Measurements from ENCODE around the gene PCARE.

The PCARE gene

DNA sequence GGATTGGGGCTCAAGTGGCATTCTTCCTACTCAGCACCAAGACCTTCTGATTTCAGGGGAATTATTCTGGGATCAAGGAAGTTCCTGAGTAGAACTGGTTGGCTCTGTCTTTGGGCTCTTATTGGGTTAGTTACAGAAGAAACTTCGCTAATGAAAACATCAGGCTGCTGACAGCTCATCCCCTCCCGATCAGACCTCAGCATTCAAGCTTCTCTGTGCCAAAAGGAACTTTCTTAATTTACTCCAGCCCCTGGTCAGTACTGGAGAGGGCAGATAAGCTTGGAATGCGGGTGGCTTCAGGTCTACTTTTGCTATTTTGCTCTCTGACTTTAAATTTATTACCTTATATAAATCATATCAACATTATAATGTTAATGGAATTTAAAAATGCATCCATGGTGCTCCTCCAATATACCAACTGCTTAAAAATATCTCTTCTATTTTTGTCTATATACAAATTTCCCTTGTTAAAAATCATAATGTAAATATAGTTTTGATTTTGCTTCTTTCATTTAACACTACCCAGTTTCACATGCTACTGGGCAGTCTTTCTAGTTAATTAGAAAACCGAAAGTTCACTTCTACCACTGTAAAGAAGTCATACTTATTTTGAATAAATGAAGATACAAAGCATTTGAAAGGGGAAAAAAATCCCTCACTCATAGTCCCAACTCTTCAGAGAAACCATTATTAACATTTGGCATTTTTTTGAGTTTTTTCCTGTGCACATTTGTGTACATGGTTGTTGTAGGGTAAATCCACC, 34.4 kb downstream of the PCARE start:
- DNase-seq (ENCODE audit: low read depth, low spot score), result no peak

DNA sequence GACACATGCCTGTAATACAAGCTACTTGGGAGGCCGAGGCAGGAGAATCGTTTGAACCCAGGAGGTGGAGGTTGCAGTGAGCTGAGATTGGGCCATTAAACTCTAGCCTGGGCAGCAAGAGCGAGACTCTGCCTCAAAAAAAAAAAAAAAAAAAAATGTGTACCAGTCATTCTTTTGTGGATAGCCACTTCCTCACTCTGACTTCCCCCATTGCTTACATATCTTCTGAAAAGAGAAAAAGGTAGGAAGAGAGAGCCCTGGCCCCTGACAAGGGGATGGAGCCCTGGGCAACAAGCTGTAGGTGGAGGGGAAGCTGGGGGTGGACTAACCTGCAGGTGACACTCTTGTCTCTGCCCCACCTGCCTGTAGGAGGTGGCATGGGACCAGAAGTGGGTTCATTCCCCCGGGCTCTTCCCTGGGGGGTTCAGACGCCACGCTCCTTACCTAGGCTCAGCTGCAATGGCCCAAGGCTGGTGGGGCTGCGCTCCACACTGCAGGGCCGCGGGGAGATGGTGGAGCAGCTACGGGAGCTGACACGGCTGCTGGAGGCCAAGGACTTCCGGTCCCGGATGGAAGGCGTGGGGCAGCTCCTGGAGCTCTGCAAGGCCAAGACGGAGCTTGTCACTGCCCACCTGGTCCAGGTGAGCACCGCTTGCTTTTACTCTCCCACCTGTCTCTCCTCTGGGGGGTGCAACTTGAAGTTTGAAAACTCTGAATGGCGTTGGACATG, 39.1 kb downstream of the PCARE start:
- no peak for DNase-seq (ENCODE audit: low read depth, low spot score)

DNA sequence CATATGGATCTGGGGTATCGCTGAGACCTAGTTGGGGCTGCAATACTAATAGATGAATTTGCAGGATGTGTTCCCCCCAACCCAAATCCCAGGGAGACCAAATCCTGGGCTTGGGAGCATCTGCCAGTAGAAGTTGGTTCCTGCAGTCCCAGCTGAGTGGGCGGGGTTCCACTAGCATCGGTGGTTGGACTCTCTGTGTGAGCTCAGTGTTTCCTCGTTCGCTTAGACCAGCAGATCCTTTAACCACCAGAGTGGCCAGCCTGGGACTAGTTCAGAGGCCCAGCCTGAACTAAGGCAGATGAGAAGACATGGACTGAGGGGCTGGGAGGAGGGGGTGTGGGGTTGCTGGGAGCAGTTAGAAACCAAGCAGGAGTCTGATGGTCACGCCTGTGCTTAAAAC, 40.7 kb downstream of the PCARE start:
- DNase-seq (ENCODE audit: low read depth, low spot score), result no peak

DNA sequence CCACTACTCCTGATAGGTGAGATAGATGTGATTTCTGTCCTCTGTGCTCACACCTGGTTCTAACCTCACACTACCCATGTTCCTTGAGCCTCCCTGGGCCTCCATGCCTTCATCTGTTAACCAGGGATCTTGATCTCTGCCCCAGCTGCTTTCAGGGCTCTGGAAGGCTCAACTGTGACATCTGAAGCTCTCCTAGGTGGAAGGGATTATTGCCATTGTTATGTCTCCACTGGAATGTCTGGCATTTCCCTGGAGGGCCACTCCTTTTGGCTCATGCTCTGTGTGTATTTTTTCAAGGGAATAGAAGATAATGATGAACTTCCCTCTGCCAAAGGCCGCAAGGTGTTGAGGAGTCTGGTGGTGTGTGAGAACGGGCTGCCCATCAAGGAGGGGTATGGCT, 41.2 kb downstream of the PCARE start:
- no peak for DNase-seq (ENCODE audit: low read depth, low spot score)

DNA sequence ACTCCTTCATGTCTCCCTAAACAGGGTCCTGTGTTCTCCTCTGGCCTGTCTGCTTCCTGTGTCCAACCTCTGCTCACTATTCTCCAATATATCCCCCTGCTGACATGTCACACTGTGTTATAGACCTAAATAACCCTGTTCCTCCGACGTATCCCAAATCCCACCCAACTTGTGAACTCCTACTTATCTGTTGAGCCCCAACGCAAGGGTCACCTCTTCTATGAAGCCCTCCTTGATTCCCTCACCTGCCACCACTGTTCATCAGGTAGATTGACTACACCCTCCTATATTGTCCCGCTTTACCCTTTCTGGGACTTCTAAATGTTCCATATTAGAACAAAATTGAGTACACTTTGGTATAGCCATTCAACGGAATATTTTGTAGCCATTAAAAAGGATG, 42.1 kb downstream of the PCARE start:
- DNase-seq (ENCODE audit: low read depth, low spot score), result no peak

DNA sequence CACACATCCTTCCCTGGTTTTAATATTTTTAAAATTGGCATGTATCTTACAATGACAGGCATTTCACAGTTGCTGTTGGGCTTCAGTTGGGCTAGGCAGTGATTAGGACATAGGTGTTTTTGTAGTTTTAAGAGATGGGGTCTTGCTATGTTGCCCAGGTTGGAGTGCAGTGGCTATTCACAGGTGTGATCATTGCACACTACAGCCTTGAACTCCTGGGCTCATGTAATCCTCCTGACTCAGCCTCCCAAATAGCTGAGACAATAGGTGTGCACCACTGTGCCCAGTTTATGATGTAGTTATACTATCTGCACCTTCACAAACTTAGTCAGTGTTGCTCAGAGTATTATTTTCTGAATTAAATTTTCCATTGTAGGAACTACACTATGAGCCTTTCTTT, 43.3 kb downstream of the PCARE start:
- DNase-seq (ENCODE audit: low read depth, low spot score), result no peak

DNA sequence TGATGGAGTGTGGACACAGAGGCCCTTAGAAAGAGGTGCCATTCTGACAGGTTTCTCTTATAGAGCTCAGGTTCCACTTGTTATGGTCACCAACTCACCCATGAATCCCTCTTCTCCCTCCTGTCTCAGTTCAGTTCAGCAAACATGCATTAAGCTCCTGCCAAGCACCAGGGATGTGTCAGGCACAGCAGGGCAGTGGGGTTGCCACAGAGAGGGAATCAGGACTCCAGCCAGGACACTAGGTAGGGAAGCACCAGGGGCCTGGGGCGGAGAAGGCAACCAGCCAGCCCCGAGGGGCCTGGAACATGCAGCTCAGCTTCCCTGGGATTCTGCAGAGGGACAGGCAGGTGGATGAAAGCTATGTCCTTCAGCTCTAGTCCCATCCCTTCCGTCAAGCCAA, 48.6 kb downstream of the PCARE start:
- no peak for DNase-seq (ENCODE audit: low read depth, low spot score)

DNA sequence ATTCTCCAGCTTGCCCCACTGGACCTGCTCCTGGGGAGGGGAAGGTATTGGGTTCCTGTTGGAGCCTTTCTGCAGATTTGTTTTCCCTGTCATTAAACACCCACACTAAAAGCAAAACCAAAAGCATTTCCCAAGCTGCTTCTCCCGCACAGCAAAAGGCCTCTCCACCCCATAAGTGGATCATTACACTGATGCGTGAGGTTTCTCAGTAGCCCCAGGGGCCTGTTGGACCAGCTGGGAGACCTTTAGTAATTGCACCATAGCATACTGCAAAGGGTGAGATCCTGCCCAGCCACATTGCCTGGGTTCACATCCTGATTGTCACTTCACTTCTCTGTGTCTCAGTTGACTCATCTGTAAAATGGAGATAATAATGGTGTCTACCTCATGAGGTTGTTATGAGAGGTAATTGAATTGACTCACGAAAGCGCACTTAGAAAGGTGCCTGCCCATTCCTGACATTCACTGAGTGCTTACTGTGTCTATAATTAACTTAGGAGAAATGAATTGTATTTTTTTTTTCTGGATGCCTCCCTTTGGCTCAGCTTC, 49.4 kb downstream of the PCARE start:
- no peak for DNase-seq (ENCODE audit: low read depth, low spot score)

DNA sequence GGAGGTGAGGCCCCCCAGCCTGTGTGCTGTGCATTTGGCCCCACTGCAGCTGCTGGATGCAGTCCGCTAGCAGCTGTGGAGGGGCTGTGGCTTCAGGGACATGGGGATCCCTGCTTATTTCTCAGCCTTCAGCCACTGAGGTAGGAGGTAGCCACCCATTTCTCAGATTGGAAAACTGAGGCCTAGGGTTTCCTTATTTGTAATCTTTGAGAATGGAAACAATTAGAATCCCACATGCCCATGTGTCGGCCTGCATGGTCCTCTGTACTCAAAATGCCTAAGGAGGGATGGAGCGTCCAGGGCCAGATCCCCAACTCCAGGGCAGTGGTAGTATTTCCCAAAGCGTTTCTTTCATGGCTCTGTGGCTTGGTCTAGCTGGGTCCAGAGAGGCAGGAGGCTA, 51.1 kb downstream of the PCARE start:
- no peak for DNase-seq (ENCODE audit: low read depth, low spot score)

DNA sequence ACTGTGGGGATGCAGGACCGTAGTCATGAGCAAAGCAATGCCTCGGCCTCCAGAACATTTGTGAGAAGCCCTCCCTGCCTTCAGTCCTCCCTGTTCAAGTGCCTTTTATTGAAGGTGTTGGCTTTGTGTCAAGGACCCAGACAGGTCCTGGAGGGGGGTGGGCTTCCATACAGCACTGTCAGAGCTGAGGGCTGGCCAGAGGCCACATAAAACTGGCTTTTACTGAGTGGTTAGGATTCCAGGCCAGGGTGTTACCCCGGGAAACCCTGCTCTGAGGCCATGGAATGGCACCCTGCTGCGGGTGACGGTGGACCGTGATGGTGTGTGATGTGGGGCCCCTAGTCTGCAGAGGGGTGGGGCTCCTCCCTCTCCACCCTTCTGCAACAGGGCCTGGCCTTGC, 51.6 kb downstream of the PCARE start:
- no peak for DNase-seq (ENCODE audit: low read depth, low spot score)

DNA sequence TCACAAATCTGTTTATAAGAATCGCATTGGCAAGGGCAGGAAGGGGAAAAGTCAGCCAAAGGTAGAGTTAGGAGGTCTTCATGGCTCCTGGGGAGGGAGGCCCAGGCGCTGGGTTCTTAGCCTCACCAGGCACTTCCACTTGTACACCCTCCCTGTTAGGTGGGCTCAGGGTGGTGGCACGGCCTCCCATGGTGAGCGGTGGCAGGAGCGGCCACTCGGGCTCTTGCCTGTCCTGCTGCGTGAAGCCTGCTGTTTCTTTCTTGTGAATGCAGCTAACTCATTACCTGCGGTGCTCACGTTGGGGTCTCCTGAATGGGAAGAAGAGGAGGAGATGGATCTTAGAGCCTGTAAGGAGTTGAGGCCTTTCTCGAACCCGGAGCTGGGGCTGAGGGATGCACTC, 52.4 kb downstream of the PCARE start:
- DNase-seq (ENCODE audit: low read depth, low spot score), result no peak

DNA sequence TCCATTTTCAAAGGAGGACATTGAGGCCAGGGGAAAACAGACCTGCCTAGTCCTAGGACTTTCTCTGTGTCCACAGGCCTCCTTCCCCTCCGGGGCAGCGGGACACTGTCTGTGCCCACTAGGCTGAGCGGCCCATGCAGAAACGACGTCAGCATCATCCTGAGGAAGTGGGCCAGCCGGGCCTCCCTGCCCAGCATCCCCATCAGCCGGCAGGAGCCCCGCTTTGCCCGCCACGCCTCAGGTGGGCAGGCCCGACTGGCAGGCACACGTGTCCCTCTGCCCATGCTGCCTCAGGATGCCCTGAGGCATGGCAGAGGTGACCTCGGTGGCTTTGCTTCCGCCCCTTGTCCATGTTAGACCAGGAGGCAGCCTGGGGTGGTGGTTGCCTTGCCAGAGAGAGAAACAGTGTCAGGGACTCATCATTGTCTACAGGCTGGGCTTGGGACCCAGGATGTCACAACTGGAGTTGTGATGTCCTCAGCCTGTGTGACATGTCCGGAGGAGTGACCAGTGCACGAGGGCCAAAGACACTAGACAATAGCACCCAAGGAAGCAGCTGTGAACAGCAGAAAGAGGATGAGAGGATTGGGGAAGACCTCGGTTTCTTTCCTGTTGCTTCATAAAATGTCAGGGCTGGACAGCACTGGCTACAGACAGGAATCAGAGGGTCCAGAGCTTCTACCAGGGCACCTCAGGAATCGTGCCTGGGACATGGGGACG, 56.4 kb downstream of the PCARE start:
- no peak for DNase-seq (ENCODE audit: low read depth, low spot score)

DNA sequence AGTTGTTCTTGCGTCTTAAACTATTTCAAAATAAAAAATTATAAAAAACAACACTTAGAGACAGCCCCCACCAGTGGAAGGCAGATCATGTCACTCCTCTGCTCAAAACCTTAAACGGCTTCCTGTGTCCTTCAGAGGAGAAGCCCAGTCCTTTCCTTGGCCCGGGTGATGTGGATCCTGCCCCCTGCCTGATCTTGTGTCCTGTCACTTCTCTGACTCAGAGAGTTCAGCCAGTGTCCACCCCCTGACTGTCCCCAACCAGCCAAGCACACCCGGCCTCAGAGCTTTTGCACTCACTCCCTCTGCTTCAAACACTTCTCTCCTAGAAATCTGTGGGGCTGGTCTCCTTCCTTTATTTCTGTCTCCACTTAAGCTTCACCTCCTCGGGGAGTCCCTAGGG, 57.8 kb downstream of the PCARE start:
- no peak for DNase-seq (ENCODE audit: low read depth, low spot score)

DNA sequence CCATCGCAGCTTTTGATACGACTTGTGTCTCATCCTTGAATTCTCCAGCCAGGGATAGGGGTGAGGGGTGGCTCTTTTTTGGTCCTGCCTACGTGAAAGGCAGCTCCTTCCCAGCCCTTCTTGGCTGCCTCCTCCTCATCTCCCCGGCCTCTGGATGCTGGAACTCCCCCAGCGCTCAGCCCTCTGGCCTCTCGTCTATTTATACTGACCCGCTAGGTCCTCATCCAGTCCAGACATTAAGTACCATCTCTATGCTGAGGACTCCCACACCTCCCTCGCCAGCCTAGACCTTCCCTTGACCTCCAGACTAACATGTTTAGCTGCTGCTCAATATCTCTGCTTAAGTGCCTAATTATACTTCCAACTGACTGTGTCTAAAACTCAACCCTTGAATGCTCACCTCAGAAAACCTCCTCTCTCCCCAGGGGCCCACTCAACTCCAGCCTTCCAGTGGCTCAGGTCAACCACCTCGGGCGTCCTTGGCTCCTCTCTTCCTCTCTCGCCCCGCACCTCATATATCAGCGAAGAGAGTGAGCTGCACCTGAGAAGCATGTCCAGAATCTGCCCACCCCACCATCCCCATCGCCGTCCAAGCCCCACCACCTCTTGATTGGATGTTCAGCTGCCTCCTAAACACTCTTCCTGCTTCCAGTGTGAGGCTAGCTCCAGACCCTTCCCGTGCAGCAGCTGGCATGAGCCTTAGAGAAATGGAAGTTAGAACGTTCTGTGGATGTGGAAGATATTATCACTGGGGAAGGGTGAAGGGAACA, 58.4 kb downstream of the PCARE start:
- no peak for DNase-seq (ENCODE audit: low read depth, low spot score)

DNA sequence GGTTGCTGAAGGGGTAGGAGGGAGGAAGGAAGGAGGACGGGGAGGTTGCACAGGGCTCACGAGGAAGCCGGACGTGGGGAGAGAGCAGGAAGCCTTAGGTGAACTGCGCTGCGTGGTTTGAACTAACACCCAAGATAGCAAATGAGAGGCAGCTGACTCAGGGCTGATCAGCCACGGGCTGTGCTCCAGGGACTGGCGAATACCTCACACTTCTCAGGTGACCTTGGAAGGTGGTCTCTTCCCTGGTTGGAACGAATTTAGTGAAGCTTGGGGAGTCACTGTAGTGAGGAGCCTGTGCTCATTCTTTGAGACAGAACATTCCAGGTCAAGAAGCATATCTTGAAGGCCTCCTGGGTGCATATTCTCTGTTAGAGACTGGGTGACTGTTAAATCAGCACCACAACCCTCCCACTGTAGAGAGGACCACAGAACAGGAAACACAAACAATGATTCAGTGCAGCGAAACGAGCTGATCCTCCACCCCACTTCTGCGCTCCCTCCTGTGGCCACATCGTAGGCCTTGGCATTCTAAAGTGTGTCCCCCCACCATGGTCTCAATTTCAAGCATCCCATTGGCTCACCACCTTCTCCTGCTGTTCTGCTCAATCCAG, 59.4 kb downstream of the PCARE start:
- peak; percentile 47 for DNase-seq (ENCODE audit: low read depth, low spot score)

DNA sequence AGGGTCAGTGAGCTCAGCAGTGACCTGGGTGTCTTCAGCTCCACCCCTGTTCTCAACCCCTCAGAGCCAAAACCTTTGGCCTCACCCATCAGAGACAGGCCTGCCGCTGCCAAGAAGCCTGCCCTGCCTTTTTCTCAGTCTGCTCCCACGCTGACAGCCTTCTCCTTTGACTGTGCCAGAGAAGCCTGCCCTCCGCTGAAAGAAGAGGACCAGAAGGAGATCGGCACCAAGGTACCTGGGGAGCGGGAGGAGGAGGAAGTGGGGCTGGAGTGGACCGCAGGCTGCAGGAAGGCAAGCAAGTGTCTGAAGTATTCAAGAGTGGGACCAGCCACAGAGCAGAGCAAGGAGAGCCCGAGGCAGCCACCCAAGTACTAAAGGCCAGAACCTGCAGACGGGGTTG, 60.0 kb downstream of the PCARE start:
- no peak for DNase-seq (ENCODE audit: low read depth, low spot score)

DNA sequence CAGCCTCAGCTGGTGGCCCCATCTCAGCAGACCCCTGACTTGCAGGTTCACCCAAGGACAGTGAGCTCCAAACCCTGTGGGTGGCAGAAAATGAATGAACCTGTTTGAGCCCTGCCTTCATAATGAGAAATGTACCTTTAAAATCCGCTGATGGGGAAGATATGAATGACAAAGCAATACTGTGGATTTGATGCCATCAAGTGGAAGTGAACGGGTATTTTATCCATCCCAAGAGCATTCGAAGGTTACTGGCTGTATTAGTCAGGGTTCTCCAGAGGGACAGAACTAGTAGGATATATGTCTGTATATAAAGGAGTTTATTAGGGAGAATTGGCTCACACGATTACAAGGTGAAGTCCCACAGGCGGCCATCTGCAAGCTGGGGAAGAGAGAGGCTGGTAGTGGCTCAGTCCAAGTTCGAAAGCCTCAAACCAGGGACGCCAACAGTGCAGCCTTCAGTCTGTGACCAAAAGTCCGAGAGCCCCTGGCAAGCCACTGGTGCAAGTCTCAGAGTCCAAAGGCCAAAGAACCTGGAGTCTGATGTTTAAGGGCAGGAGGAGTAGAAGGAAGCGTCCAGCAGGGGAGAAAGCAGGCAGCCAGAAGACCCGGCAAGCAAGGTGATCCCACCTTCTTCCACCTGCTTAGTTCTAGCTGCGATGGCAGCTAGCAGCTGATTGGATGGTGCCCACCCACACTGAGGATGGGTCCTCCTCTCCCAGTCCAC, 61.1 kb downstream of the PCARE start:
- no peak for DNase-seq (ENCODE audit: low read depth, low spot score)

DNA sequence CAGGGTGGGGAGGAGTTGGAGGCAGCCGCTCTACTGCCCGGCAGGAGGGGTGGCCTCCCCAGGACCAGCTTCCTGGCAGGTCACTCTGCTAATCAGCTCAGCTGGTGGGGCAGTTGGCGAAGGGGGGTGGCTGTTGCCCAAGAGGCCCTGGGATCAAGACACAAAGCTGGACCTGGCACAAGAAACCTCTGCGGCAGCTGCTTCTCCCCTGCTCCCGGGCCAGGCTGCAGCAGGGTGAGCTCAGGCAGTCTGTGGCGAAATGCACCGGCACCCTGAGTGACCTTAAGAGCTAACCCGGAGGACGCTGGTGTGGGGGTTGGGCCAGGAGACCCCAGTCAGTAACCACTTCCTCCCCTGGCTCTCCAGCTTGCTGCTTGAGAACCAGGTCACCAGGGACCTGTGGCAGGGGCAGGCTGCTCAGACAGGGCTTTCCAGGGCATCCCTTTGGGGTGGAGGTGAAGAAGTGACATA, 62.1 kb downstream of the PCARE start:
- DNase-seq (ENCODE audit: low read depth, low spot score), result no peak

All from activated CD4-positive, CD25-positive, alpha-beta regulatory T cell treated with anti-CD3 and anti-CD28 coated beads, Interleukin-2, amount 50 U/mL, for 16 hours (primary cell).